ENCODE results near the gene SEPTIN5. TPM values are rescaled to one million over a fixed set of nuclear protein-coding genes. Genes with fewer than 3 reads are reported as not detected.

The SEPTIN5 gene
- polyA plus RNA-seq, 1 of the 3 experiments (the other 2 are of a cell fraction), result 14.0 TPM

DNA sequence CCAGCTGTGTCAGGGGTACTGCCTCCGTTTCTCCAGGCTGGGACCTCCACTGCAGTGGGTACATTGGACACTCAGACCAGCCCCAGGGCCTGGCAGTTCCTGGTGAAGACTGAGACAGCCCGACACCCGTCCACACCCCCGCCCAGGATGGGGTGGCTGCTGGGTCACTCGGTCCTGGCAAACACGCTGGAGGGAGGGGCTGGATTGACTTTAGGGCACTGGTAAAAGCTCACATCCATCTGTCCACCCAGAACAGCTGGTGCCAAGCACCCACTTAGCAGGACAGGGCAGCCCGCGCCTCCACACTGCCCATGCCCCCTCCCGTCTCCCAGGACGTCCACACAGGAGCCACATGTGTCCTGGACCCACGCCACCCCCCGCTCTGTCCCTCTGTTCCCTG lies 35.6 kb downstream of the SEPTIN5 start (continued):
- TF ChIP-seq MEF2A (IDR thresholded peaks at IDR 0.05; ENCODE audit: borderline replicate concordance, low read depth), result no peak

DNA sequence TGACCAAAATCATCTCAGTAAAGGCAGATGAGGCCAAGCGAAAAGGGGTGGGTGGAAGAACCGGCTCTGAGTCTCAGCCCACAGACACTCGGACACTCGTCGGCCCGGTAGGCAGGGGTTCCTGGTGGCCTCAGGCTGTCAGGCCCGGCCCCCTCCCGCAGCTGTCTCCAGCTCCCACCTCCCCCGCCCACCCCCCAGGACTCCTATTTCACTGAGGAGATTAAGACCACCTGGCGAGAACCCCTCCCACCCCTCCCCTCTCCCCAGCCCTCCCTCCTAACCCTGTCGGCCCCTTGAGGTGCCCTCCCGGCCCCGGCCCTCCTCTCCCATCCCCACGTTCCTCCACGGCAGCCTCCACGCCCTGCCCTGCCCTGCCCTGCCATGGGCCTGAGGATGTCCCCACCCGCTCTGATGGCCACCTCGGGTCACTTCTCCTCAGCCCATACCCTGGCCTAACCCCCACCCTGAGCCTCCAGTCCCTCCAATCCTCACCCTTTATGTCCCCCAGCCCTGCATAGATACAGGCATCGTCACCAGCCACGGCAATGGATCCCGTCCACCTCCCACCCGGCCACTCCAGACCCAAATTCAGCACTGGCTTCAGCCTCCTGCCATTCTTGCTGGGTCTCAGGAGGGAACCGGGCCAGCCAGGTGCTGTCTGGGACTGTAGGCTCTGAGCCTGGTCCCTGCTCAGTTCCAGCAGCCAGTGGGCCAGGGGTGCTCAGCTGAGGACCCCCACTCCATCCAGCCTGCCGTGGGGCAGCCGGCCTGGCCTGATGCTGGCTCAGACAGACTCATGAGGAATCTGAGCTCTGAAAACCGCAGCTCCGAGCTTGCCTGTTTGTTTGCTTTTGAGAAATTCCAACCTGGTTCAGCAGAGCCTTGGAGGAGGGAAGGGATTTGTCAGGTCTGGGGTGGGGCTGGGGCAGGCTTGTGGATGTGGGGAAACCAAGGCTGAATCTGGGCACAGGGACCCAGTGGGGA lies 36.5 kb downstream of the SEPTIN5 start:
- H3K9me2 ChIP-seq, result no peaks in the 10 kb centered on the region
- no peaks in the 10 kb centered on the region for H3K79me2 ChIP-seq (ENCODE audit: insufficient read depth)
- peaks cover 23% of the 10 kb centered on the region for H3K27me3 ChIP-seq (ENCODE audit: insufficient read depth)
- CTCF ChIA-PET, result interaction anchor here (0.7 to 1.4 kb wide), 5 partner anchors 20 to 161 kb away, joined by 3 to 7 read pairs (median 3); no protein-coding TSS in a partner anchor
- 68% methylated on average over 17 of the region's 27 CpGs for WGBS (ENCODE audit: low lambda C conversion rate)
- no peak overlapping the region for H2AFZ ChIP-seq (ENCODE audit: low read depth)
- no peak overlapping the region for H3K27ac ChIP-seq (ENCODE audit: low read depth in 2 of 2, low read length in 1 of 2)
- POLR2A ChIA-PET, result no interaction called here
- H3K4me1 ChIP-seq (ENCODE audit: control insufficient read depth in 1 of 2, insufficient read depth in 2 of 2, low read depth in 1 of 2, low read length in 1 of 2), result peaks cover 0 to 9% of the 10 kb centered on the region in 2 experiments; a peak in 1 of 4 replicates
- H3K4me2 ChIP-seq, result no peak overlapping the region
- no peaks in the 10 kb centered on the region for H3F3A ChIP-seq (replicated peaks; ENCODE audit: insufficient read depth)
- DNase-seq, result no peak
- H3K4me3 ChIP-seq (ENCODE audit: low read depth in 2 of 2, low read length in 1 of 2), result no peak overlapping the region
- no peaks in the 10 kb centered on the region for H3K36me3 ChIP-seq (replicated peaks in 1 of 2; ENCODE audit: control insufficient read depth in 1 of 2, insufficient read depth in 2 of 2, low read length in 1 of 2)
- H4K20me1 ChIP-seq (ENCODE audit: insufficient read depth), result no peaks in the 10 kb centered on the region
- TF ChIP-seq TEAD4 (IDR thresholded peaks at IDR 0.05; ENCODE audit: borderline replicate concordance, insufficient read depth) (no peak), SMC3 (IDR thresholded peaks at IDR 0.05; ENCODE audit: low read depth, low read length) (no peak), MXI1 (IDR thresholded peaks at IDR 0.05; ENCODE audit: low read depth, low read length) (no peak), CTCF (IDR thresholded peaks at IDR 0.05) (no peak), FOXM1 (IDR thresholded peaks at IDR 0.05; ENCODE audit: low read depth) (no peak), CHD2 (IDR thresholded peaks at IDR 0.05; ENCODE audit: low read length, partially characterized antibody) (no peak), FOSL2 (IDR thresholded peaks at IDR 0.05; ENCODE audit: borderline replicate concordance, low read depth) (no peak), TCF12 (IDR thresholded peaks at IDR 0.05) (no peak), USF2 (IDR thresholded peaks at IDR 0.05; ENCODE audit: borderline replicate concordance, low read depth, low read length) (no peak), POLR2AphosphoS5 (IDR thresholded peaks at IDR 0.05; ENCODE audit: low read depth, low read length) (no peak), TAF1 (IDR thresholded peaks at IDR 0.05; ENCODE audit: borderline replicate concordance, low read depth, low read length) (no peak)
- TF ChIP-seq, protein P1, sequence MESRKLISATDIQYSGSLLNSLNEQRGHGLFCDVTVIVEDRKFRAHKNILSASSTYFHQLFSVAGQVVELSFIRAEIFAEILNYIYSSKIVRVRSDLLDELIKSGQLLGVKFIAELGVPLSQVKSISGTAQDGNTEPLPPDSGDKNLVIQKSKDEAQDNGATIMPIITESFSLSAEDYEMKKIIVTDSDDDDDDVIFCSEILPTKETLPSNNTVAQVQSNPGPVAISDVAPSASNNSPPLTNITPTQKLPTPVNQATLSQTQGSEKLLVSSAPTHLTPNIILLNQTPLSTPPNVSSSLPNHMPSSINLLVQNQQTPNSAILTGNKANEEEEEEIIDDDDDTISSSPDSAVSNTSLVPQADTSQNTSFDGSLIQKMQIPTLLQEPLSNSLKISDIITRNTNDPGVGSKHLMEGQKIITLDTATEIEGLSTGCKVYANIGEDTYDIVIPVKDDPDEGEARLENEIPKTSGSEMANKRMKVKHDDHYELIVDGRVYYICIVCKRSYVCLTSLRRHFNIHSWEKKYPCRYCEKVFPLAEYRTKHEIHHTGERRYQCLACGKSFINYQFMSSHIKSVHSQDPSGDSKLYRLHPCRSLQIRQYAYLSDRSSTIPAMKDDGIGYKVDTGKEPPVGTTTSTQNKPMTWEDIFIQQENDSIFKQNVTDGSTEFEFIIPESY (IDR thresholded peaks at IDR 0.05; ENCODE audit: borderline replicate concordance, low read depth), result no peak
- no peak overlapping the region for H3K9ac ChIP-seq
- H3K9me3 ChIP-seq, result no peaks in the 10 kb centered on the region
